NCI-H69 (cell line): Measurements from ENCODE around the gene GMEB2.
"Not testable (repeated sequence)": the region's sequence is repeated elsewhere in the genome, so short reads cannot be mapped to it uniquely, and the experiment has no call there.

Source experiments
- DNase-seq: peaks from one replicate; lab custom pipeline; 2025; lab: John Stamatoyannopoulos, UW

The GMEB2 gene

DNA sequence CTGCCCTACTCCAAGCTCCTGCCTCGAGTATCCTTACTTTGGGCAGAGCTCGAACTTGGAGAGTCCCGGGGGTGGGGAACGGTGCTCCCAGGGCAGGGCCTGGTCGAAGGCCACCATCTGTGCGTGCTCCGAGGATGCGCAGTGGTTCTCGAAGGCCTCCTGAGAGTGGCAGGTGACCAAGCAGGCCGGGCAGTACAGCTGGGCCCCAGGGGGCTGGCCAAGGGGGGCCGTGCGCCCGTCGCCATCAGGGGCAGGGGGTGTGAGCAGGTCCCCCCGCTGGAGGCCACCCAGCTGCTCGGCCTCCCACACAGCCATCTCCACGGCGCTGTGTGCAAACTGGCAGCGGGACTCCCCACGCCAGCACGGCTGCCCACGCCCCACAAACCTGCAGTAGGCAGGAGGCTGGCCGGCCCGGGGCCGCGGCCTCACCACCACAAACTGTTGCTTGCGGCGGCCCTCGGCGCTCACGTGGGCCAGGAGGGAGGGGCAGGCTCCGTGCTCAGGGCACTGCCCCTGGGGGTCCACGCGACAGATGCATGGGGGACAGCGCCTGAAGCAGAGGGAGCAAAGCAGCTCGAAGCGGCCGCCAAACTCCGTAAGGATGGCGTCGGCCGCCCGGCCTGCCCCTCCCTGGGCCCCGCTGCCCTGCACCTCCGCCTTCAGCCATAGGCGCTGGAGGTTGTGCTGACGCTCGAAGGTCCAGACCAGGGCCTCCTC is 54.7 kb downstream of the GMEB2 start:
- no peak for DNase-seq

- not testable (repeated sequence) for DNase-seq
Observed at GRCh38 chr20:63571087-63571478, 55.8 kb downstream of the GMEB2 start.

- DNase-seq = no peak
Observed at GRCh38 chr20:63570281-63571086, 56.4 kb downstream of the GMEB2 start.

GRCh38 chr20:63568986-63569949 is 57.6 kb downstream of the GMEB2 start:
- peak; percentile 81 for DNase-seq

DNA sequence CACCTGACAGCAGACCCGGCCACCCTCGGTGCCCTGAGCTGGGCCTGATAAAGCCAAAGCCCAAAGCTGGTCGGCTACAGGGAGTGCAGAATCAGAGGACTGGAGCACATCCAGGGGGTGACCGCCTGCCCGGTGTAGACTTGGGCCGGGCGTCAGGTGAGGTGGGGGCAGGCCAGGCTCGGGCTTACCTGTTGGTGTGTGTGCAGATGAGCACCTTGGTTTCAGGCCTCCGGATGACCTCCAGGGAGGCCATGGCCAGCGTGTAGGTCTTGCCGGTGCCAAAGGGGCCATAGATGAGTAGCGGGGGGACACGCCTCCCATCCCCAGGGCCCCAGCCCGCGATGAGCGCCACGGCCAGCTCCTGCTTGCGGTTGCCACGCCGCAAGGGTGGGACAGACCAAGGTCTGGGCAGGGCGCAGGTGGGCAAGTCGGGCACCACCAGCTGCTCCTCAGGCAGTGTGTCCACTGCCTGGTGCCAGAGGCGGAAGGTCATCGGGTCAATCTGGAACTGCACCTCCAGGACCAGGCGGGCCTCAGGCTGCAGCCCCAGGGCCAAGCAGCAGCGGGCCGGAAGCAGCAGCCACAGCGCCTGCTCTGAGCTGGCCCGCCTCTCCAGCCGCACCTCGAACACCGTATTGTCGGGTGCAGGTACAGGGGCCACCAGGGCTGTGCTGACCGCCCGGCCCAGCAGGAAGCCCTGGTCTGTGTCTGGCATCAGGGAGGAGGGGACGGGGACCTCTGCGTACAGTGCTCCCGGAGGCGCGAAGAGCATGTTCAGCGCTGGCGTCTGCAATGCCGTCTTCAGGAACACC is 58.5 kb downstream of the GMEB2 start:
- DNase-seq = no peak

DNA sequence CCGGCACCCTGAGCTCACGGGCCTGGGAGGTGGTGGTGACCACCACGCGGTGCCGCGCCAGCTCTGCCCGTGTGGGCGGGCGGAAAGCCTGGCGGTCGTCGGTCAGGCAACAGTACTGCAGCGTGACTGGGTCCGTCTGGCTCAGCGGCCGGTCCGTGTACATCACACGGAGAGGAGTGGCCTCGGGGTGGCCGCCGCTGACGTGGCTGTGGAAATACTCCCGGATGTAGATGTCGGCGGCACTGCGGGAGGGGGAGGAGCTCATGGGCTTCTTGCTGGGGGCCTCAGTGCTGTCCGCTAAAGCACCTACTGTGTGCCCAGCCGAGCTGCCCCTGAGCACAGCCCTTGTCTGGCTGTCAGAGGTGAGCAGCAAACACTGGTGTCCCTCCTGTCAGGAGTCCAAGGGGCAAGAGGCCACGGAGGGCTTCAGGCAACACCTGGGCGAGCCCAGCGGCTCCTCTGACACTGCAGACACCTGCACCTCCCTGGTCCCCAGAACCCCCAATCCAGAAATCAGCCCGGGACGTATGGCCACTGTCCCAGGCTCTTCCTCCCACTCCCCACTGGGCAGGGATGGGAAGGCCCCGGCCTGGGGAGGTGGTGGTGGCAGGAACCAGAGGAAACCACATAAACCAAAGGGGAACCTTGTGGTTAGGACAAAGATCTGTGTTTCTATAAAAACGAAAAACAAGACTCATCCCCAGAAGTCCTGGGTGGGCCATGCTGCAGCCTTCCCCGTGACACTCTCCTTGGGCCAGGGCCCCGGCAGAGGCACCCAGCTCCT is 59.3 kb downstream of the GMEB2 start:
- DNase-seq = no peak

GRCh38 chr20:63567136-63567385 is 59.8 kb downstream of the GMEB2 start:
- DNase-seq = no peak

DNA sequence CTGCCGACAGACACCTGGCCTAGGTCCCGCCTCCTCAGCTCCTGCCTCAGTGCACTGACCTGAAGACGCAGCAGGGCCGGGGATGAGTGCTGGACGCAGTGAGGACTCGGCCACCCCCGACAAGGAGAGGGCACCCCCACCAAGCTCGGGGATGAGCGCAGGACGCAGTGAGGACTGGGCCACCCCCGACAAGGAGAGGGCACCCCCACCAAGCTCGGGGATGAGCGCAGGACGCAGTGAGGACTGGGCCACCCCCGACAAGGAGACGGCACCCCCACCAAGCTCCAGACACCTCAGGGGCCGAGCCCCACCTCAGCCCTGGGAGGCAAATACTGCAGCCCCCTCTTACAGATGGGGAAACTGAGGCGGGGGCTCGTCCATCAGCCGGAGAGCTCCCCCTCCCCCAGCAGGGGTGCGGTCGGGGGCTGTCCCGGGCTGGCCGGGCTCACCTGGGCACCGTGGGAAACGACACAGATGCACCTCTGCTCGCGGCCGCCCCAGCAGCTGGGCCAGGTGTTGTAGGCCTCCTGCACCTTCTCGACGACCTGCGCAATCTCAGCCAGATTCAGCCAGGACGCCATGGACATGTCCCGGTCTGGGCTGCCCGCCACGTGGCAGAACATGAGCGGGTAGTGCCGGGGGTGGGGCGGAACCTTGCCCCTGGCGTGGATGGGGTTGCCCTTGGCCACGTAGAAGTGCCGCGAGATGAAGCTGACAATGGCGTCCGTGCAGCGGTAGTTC is 60.3 kb downstream of the GMEB2 start:
- no peak for DNase-seq

- DNase-seq = peak; percentile 9
Observed at GRCh38 chr20:63565699-63566335, 61.1 kb downstream of the GMEB2 start.

DNA sequence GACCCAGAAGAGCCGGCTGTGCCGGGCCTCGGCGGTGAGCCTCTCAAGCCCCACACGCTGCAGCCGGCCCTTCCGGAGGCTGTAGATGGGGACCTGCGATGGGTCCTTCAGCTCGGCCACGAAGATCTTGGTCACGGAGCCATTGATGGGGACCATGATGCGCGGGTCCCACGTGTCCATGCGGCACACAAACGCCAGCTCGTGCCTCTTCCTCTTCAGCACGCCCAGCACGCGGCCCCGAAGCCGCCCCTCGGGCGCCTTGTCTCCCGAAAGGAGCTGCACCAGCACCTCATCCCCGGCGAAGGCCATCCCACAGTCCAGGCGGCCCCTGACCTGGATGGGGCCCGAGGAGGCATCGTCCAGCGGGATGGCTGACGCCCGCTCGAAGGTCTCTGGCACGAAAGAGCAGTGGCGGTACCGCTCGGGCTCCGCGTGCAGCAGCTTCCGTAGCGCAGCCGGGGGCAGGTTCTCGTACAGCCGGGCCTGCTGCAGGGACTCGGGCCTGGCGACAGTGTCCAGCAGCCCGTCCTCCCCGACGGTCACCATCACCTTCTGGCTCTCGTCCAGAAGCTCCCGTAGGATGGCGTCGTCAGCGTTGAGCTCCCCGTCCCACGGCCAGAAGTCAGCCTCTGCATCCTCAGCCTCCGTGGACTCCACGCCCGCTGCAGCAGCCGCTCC is 61.7 kb downstream of the GMEB2 start:
- no peak for DNase-seq

- no peak for DNase-seq
Observed at GRCh38 chr20:63564036-63564810, 62.7 kb downstream of the GMEB2 start.

DNA sequence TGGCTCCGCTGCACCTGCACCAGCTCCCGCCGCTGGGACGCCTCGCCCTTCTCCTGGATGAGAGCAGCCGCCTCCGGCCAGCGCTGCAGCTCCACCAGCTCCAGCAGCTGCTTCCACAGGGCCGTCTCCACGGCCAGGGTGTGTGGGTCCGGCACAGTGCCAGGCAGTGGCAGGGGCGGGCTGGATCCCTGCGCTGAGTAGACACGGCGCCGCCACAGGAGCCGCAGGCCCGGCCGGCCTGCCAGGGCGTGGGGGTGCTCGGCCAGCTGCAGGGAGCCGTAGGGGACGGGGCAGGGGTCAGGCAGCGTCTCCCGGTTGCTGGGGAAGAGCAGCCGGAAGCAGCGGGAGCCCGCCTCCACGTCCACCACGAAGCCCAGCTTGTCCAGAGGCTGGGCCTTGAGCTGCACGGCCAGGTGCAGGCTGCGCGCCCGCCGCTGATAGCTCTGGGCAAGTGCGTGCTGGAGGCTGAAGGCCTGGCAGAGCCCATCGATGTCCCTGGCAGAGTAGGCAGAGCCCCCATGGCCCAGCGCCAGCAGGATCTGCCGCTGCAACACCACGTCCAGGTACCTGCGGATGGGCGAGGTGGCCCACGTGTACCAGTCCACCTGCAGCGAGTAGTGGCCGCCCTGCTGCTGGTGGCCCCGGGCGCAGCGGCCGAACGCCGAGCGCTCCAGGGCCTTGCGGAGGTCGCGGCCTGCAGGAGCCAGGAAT is 63.5 kb downstream of the GMEB2 start:
- no peak for DNase-seq

- no peak for DNase-seq
Observed at GRCh38 chr20:63562461-63563224, 64.3 kb downstream of the GMEB2 start.

DNA sequence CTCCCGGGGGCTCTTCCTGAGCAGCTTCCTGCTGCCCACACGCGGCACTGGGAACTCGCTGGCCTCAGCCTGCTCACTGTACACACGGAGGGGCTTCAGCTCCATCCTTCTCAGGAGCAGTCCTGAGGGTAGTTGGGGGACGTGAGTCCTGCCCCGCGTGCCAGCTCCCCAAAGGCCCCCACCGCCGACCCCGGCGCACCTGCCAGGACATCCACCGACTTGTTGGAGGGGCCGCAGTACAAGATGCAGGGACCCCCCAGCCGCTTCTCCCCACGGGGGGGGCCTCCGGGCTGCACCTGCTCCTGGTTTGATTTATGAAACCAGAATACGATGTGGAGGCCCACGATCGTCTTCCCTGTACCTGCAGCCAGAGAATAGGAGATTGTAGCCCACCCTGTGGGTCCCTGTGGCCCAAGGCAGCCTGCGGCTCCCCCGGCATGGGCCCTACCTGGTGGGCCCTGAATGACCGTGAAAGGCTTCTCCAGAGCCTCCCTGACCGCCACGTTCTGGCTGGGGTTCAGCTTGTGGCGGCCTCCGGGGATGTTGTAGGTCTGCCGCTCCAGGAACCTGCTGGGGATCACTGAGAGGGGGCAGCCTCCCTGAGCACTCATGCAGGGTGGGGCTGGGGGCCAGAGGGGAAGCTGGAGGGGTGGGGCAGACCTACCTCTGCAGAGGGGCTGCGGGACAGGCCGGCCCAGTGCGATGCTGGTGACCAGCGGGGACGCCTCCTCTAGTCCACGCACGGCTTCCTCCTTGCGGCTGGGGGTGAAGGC is 65.1 kb downstream of the GMEB2 start:
- no peak for DNase-seq

DNA sequence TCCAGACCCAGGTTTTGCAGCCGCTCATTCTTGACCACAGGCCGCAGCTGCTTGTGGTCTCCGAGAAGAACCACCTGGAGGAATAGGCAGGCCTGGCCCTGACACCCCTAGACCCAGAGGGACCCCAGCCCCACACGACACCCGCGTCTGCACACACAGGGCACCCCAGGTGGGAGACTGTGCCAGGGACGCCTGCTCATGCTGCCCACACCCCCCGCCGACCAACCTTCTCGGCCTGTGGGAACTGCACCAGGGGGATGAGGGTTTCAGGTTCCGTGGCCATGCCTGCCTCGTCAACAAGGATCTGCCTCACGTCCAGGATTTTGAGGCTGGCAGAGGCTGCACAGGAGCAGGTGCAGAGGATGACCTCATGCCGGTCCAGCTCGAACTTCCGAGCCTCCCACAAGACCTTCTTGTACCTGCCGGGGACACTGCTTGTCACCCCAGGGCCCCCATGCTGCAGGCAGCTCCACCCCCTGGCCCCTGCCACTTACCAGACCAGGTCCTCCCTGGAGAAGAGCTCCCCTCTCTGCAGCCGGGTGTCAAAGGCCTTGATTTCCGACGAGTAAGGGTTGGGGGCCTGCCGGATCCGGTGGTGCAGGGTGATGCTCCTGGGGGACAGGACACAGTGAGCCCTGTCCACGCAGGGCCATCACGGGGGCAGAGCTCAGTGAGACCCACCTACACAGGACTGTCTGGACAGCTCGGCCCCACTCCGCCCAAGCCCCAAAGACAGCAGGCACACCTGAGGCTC is 65.9 kb downstream of the GMEB2 start:
- DNase-seq = no peak
